ENCODE measurements around the gene FOXB1. TPM values are rescaled to one million over a fixed set of nuclear protein-coding genes. Genes with fewer than 3 reads are reported as not detected.

Gene FOXB1
- total and polyA plus RNA-seq, 2 donors (not counting 1 experiment from before 2014, with no cell fraction given) = not detected

DNA sequence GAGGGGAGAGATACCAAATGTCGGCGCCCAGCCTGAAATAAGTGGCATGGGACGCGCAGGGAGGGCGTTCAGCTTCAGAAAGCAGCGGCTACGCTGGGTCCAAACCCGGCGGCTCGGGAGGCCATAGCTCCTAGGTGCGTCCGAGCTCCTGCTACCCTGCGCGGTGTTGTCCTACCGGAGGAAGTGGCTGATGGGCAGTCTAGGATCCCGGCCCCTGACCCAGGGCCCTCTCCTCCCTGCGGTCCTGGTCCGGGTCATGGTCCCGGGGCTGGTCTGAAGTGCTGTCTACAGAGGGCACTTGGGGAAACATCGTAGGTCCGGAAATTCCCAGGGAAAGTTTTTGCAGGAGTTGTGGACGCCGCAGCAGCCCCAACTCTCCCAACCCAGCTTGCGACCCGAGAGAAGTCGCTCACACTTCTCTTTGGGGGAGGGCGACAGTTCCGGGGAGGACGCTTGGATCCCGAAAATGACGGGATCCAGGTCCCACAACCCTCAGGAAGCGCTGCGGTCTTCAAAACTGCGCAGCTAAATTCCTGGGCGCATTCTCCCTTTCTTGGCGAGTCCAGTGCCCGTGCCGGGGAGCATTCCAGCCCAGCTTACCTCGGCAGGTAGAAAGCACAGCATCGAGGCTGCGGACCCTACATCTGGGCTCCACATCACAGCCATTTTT is 9.1 kb upstream of the FOXB1 start:
- no peaks in the 10 kb centered on the region for H3K36me3 ChIP-seq (replicated peaks in 1 of 2; ENCODE audit: control extremely low read depth in 1 of 2, control insufficient read depth in 1 of 2, extremely low read depth in 1 of 2, insufficient read depth in 2 of 2, low read length in 1 of 2)
- Mint-ChIP-seq H3K4me1 (peaks cover 14% of the 10 kb centered on the region), H3K27ac (no peak overlapping the region), H3K4me3 (no peak overlapping the region), H3K27me3 (peaks cover 79% of the 10 kb centered on the region), H3K9me3 (ENCODE audit: insufficient read depth) (peaks cover 2% of the 10 kb centered on the region)
- DNase-seq = peak; percentile 26
- ATAC-seq (ENCODE audit: low read depth) = no peak
- H4K20me1 ChIP-seq (ENCODE audit: control insufficient read depth, insufficient read depth, low read length, poor library complexity, severe bottlenecking) = no peaks in the 10 kb centered on the region
- peaks cover 11 to 18% of the 10 kb centered on the region in 2 donors for H3K4me1 ChIP-seq (ENCODE audit: control insufficient read depth in 2 of 2, insufficient read depth in 2 of 2, low read length in 2 of 2)
- no peak for TF ChIP-seq EZH2 (IDR thresholded peaks at IDR 0.05; ENCODE audit: borderline replicate concordance, insufficient read depth, low read depth, low read length, poor library complexity, severe bottlenecking)
- TF ChIP-seq, protein P1, sequence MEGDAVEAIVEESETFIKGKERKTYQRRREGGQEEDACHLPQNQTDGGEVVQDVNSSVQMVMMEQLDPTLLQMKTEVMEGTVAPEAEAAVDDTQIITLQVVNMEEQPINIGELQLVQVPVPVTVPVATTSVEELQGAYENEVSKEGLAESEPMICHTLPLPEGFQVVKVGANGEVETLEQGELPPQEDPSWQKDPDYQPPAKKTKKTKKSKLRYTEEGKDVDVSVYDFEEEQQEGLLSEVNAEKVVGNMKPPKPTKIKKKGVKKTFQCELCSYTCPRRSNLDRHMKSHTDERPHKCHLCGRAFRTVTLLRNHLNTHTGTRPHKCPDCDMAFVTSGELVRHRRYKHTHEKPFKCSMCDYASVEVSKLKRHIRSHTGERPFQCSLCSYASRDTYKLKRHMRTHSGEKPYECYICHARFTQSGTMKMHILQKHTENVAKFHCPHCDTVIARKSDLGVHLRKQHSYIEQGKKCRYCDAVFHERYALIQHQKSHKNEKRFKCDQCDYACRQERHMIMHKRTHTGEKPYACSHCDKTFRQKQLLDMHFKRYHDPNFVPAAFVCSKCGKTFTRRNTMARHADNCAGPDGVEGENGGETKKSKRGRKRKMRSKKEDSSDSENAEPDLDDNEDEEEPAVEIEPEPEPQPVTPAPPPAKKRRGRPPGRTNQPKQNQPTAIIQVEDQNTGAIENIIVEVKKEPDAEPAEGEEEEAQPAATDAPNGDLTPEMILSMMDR (IDR thresholded peaks at IDR 0.05) = no peak
- H3K79me2 ChIP-seq (ENCODE audit: control insufficient read depth, insufficient read depth, low read length) = no peaks in the 10 kb centered on the region
- 5% methylated on average over 40 of the region's 41 CpGs for WGBS (ENCODE audit: insufficient coverage)
- no peak overlapping the region for H3K4me2 ChIP-seq (replicated peaks; ENCODE audit: low read depth, low read length, poor library complexity, severe bottlenecking)
- intact Hi-C loops (cut with micrococcal nuclease) = no loop called here
- no peak overlapping the region for H2AFZ ChIP-seq (ENCODE audit: insufficient read depth, low read depth, low read length, poor library complexity, severe bottlenecking)
- peaks cover 0 to 81% (median 62%) of the 10 kb centered on the region in 4 experiments for H3K27me3 ChIP-seq (replicated peaks in 1 of 4; ENCODE audit: control extremely low read depth in 1 of 4, control insufficient read depth in 3 of 4, insufficient read depth in 4 of 4, low read length in 3 of 4)
- H3K9ac ChIP-seq (ENCODE audit: low read length) = no peak overlapping the region
- CTCF ChIA-PET = no interaction called here
- peaks cover 0 to 52% (median 7%) of the 10 kb centered on the region in 3 donors for H3K9me3 ChIP-seq (ENCODE audit: control extremely low read depth in 1 of 3, control insufficient read depth in 2 of 3, insufficient read depth in 1 of 3, low read length in 2 of 3)
- no peak overlapping the region for H3K4me3 ChIP-seq (ENCODE audit: control extremely low read depth in 1 of 5, extremely low read depth in 1 of 5, insufficient read depth in 1 of 5, low read depth in 2 of 5, low read length in 4 of 5)
- H3K27ac ChIP-seq (ENCODE audit: low read length in 2 of 2) = no peak overlapping the region
- POLR2A ChIA-PET = no interaction called here

- no peak overlapping the region for H3K4me2 ChIP-seq (replicated peaks; ENCODE audit: low read depth, low read length, poor library complexity, severe bottlenecking)
- no peak overlapping the region for H3K9ac ChIP-seq (ENCODE audit: low read length)
- no peaks in the 10 kb centered on the region for H3K36me3 ChIP-seq (replicated peaks in 1 of 2; ENCODE audit: control extremely low read depth in 1 of 2, control insufficient read depth in 1 of 2, extremely low read depth in 1 of 2, insufficient read depth in 2 of 2, low read length in 1 of 2)
- H3K4me3 ChIP-seq (ENCODE audit: control extremely low read depth in 1 of 5, extremely low read depth in 1 of 5, insufficient read depth in 1 of 5, low read depth in 2 of 5, low read length in 4 of 5) = no peak overlapping the region
- ChIA-PET POLR2A (no interaction called here), CTCF (no interaction called here)
- ATAC-seq (ENCODE audit: low read depth) (no peak), DNase-seq (peak; percentile 27)
- peaks cover 11 to 20% of the 10 kb centered on the region in 2 donors for H3K4me1 ChIP-seq (ENCODE audit: control insufficient read depth in 2 of 2, insufficient read depth in 2 of 2, low read length in 2 of 2)
- peaks cover 14% of the 10 kb centered on the region for H3K4me1 Mint-ChIP-seq
- no peak overlapping the region for H3K27ac ChIP-seq (ENCODE audit: low read length in 2 of 2)
- peaks cover 0 to 85% (median 68%) of the 10 kb centered on the region in 4 experiments for H3K27me3 ChIP-seq (replicated peaks in 1 of 4; ENCODE audit: control extremely low read depth in 1 of 4, control insufficient read depth in 3 of 4, insufficient read depth in 4 of 4, low read length in 3 of 4)
- TF ChIP-seq, protein P1 (IDR thresholded peaks at IDR 0.05) = no peak
- peak; percentile 31 for TF ChIP-seq EZH2 (IDR thresholded peaks at IDR 0.05; ENCODE audit: borderline replicate concordance, insufficient read depth, low read depth, low read length, poor library complexity, severe bottlenecking)
- H3K27me3 Mint-ChIP-seq = peaks cover 81% of the 10 kb centered on the region
- H3K79me2 ChIP-seq (ENCODE audit: control insufficient read depth, insufficient read depth, low read length) = no peaks in the 10 kb centered on the region
- intact Hi-C loops (cut with micrococcal nuclease) = no loop called here
- peaks cover 0 to 59% (median 7%) of the 10 kb centered on the region in 3 donors for H3K9me3 ChIP-seq (ENCODE audit: control extremely low read depth in 1 of 3, control insufficient read depth in 2 of 3, insufficient read depth in 1 of 3, low read length in 2 of 3)
- no peak overlapping the region for H3K4me3 Mint-ChIP-seq
- WGBS (ENCODE audit: insufficient coverage) = 41% methylated on average over 8 of the region's 24 CpGs
- no peak overlapping the region for H2AFZ ChIP-seq (ENCODE audit: insufficient read depth, low read depth, low read length, poor library complexity, severe bottlenecking)
- peaks cover 2% of the 10 kb centered on the region for H3K9me3 Mint-ChIP-seq (ENCODE audit: insufficient read depth)
- no peak overlapping the region for H3K27ac Mint-ChIP-seq
- no peaks in the 10 kb centered on the region for H4K20me1 ChIP-seq (ENCODE audit: control insufficient read depth, insufficient read depth, low read length, poor library complexity, severe bottlenecking)
Measured at GRCh38 chr15:59995568-59996297, 8.4 kb upstream of the FOXB1 start.
